Thyroid gland (tissue), 4 donors: ENCODE measurements around the gene TUNAR.

Source experiments
- CTCF ChIP-seq, 6 experiments: fragments of 200-600 bp in 3 of 6; fragments of 450-650 bp in 3 of 6; sonication (generic) in 3 of 6; IDR thresholded peaks; one replicate each; pipeline ENCODE4 v1.5.1; 2016 to 2019; ENCODE audit warnings: antibody characterized with exemption in 6 of 6, mild to moderate bottlenecking in 2 of 6, inconsistent platforms in 1 of 6, moderate library complexity in 1 of 6
- POLR2A ChIP-seq, 2 donors: fragments of 450-650 bp; IDR thresholded peaks; one replicate each; pipeline ENCODE4 v1.6.1; 2017; ENCODE audit warnings: antibody characterized with exemption in 2 of 2, mild to moderate bottlenecking in 2 of 2, moderate library complexity in 1 of 2

GRCh38 chr14:95886366-95887056 is 9.9 kb downstream of the TUNAR start:
- TF ChIP-seq CTCF (IDR thresholded peaks at IDR 0.05) (no peak), POLR2A (IDR thresholded peaks at IDR 0.05) (no peak)
